Upper lobe of right lung (tissue), 1 donor: Measurements from ENCODE around the gene ITPR2. TPM values are rescaled to one million over a fixed set of nuclear protein-coding genes. Genes with fewer than 3 reads are reported as not detected.
"Not testable (repeated sequence)": the region's sequence is repeated elsewhere in the genome, so short reads cannot be mapped to it uniquely, and the experiment has no call there.

Source experiments
- ATAC-seq: fragments of 200-7000 bp; cut with Tn5 transposase; one replicate; pipeline ENCODE4 v1.9.1; 2020; ENCODE audit warnings: mild to moderate bottlenecking, moderate library complexity
- DNase-seq: peaks from one replicate; pipeline ENCODE4 v3.0.0-alpha.2; 2020
- H3K27ac ChIP-seq: fragments of 200-600 bp; one replicate; pipeline ENCODE4 v1.8.0; 2022
- H3K27me3 ChIP-seq: fragments of 200-600 bp; one replicate; pipeline ENCODE4 v1.8.0; 2022; ENCODE audit warnings: mild to moderate bottlenecking
- H3K36me3 ChIP-seq: fragments of 200-600 bp; one replicate; pipeline ENCODE4 v1.8.0; 2022
- H3K4me1 ChIP-seq: fragments of 200-600 bp; one replicate; pipeline ENCODE4 v1.8.0; 2022
- H3K4me3 ChIP-seq: fragments of 200-600 bp; one replicate; pipeline ENCODE4 v1.8.0; 2022; ENCODE audit warnings: mild to moderate bottlenecking
- H3K9me3 ChIP-seq: fragments of 200-600 bp; one replicate; pipeline ENCODE4 v1.8.0; 2022
- CTCF ChIP-seq: fragments of 200-600 bp; IDR thresholded peaks from one replicate; pipeline ENCODE4 v1.8.0; 2022; ENCODE audit warnings: antibody characterized with exemption
- intact Hi-C: fragments of 100-400 bp; cut with DNase I; formaldehyde crosslinking; loops from one replicate; pipeline ENCODE4 v1.11.0; 2022
- total RNA-seq: library from RNA; stranded (reverse); fragmentation: NEBNext Ultra II Directional; extraction: Animal tissue kit (Norgen Biotek cat#: 25700); gene quantifications from one replicate; pipeline ENCODE4 v1.2.1, GENCODE V29; 2021
- donor health status: DM: no; HTN: yes; CAD: no; lungs with severe emphysema.

Gene ITPR2
- total RNA-seq, 1 donor from 2014 or later = 50.8 TPM

DNA sequence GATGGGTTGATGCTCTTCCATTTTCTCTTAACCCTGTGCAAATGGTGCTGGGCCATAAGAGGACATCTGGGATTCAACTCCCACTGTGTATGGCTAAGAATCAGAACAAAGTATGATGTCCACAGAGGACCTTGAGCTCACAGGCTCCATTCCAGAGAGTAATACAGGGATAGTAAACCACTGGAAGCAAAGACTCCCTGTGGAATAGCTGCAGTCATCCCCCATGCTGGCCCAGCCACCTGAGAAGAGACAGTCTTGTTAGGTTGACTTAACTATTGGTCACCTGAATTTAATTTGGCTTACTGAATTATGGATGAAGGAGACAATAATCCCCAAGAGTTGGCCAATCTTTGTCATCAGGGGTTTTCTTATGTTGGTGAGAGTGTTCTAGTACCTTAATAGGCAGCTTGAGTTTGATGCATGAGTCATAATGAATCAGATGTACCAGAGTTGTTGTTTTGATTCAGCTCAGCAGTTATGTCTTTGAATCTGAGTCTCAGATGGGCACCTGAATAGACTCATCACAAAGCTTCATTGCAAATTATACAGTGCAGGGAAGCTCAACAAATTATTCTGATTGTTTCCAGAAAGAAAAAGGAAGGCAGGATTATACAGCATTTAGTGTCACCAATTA lies 514.9 kb downstream of the ITPR2 start:
- Histone ChIP-seq H3K4me3 (no peak overlapping the region), H3K9me3 (no peaks in the 10 kb centered on the region), H3K4me1 (peaks cover 4% of the 10 kb centered on the region), H3K27me3 (no peaks in the 10 kb centered on the region), H3K27ac (peak overlapping the region; percentile 30), H3K36me3 (no peaks in the 10 kb centered on the region)
- no peak for TF ChIP-seq CTCF
- no peak for ATAC-seq
- DNase-seq = no peak
- intact Hi-C loops = no loop called here

DNA sequence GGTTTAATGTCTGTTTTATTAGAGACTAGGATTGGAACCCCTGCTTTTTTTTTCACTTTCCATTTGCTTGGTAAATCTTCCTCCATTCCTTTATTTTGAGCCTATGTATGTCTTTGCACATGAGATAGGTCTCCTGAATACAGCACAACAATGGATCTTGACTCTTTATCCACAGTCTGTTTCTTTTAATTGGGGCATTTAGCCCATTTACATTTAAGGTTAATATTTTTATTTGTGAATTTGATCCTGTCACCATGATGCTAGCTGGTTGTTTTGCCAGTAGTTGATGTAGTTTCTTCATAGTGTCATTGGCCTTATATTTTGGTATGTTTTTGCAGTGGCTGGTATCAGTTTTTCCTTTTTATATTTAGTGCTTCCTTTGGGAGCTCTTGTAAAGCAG lies 518.9 kb downstream of the ITPR2 start:
- ATAC-seq, intact Hi-C loops, H3K36me3 ChIP-seq, H3K9me3 ChIP-seq, H3K27ac ChIP-seq, DNase-seq, H3K27me3 ChIP-seq, H3K4me1 ChIP-seq, H3K4me3 ChIP-seq: not testable (repeated sequence)

- H3K4me1 ChIP-seq, H3K4me3 ChIP-seq, H3K9me3 ChIP-seq, DNase-seq, intact Hi-C loops, H3K36me3 ChIP-seq, H3K27me3 ChIP-seq, H3K27ac ChIP-seq, ATAC-seq: not testable (repeated sequence)
Measured at GRCh38 chr12:26310489-26310888, 522.5 kb downstream of the ITPR2 start.

DNA sequence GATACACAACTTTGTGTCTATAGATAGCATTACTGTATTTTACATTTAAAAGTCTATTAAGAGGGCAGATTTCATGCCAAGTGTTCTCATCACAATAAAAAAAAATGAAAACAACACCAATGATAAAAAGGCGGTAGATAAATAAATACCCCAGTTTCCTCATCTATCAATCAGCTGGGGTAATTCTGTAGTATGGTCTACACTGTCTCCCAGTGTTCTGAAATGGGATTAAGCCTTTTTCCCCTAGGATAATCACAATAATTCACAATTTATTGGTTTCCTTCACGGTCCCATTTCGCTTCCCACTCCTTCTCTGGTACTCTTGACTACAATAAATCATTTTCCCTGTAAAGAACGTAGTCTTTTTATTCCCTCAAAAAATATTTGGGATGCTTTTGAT lies 523.4 kb downstream of the ITPR2 start:
- ATAC-seq = no peak
- Histone ChIP-seq H3K4me3 (no peak overlapping the region), H3K9me3 (peaks cover 6% of the 10 kb centered on the region), H3K4me1 (no peaks in the 10 kb centered on the region), H3K36me3 (no peaks in the 10 kb centered on the region), H3K27me3 (no peaks in the 10 kb centered on the region), H3K27ac (no peak overlapping the region)
- no peak for DNase-seq
- intact Hi-C loops = no loop called here
- no peak for TF ChIP-seq CTCF

DNA sequence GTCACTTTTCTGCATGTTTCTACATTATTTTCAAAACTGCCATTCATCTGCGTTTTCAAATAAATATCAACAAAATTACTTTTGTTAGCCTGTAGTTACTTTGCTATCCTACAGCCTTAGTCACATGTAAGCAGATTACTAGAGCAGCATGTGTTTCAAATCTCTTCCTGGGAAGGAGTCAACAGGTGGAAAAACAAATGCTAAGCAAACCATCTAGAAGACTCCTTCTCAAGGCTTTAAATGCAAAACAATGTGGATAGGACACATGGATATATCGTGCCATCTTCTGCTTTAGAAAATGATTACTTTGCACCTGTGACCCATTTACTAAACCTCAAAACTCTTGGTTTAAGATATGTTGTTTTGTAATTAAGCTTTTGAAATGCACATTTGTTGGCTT lies 528.7 kb downstream of the ITPR2 start:
- H3K4me1 ChIP-seq = no peaks in the 10 kb centered on the region
- ATAC-seq = no peak
- H3K36me3 ChIP-seq = no peaks in the 10 kb centered on the region
- DNase-seq = no peak
- H3K27me3 ChIP-seq = no peaks in the 10 kb centered on the region
- no peak for TF ChIP-seq CTCF
- intact Hi-C loops = no loop called here
- no peak overlapping the region for H3K4me3 ChIP-seq
- no peak overlapping the region for H3K27ac ChIP-seq
- H3K9me3 ChIP-seq = no peaks in the 10 kb centered on the region

GRCh38 chr12:26303418-26303817 lies 529.6 kb downstream of the ITPR2 start:
- ATAC-seq = no peak
- Histone ChIP-seq H3K4me1 (peaks cover 5% of the 10 kb centered on the region), H3K27me3 (no peaks in the 10 kb centered on the region), H3K9me3 (no peaks in the 10 kb centered on the region), H3K4me3 (no peak overlapping the region), H3K27ac (no peak overlapping the region), H3K36me3 (no peaks in the 10 kb centered on the region)
- no peak for DNase-seq
- no peak for TF ChIP-seq CTCF
- intact Hi-C loops = no loop called here

DNA sequence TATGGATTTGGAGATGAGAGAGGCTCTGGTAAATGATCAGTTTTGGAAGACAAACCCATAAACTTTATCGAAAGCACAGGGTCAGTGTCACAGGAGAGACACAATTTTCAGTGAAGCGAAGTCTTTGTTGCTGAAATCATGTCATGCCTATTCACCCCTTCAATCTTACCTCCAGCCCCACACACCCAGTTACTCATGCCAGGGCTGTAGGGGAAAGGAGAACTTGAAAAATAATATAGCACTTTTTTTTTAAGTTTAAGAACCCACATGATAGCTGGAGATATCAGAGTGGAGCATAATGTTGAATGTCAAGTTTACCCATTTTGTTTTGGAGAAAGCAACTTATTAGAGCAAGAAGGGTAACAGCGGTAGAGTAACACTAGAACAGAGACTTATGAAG lies 530.2 kb downstream of the ITPR2 start:
- H3K27ac ChIP-seq = no peak overlapping the region
- no peaks in the 10 kb centered on the region for H3K9me3 ChIP-seq
- H3K27me3 ChIP-seq = no peaks in the 10 kb centered on the region
- ATAC-seq (no peak), DNase-seq (no peak)
- H3K4me3 ChIP-seq = no peak overlapping the region
- peaks cover 7% of the 10 kb centered on the region for H3K4me1 ChIP-seq
- intact Hi-C loops = no loop called here
- no peak for TF ChIP-seq CTCF
- H3K36me3 ChIP-seq = no peaks in the 10 kb centered on the region
